ENCODE data around the gene RP2.

GRCh38 chrX:46850771-46851170 lies 13.9 kb downstream of the RP2 start:
- TF ChIP-seq MAFK (IDR thresholded peaks at IDR 0.05; ENCODE audit: partially characterized antibody) (no peak), REST (IDR thresholded peaks at IDR 0.05) (no peak), CTCF (IDR thresholded peaks at IDR 0.05) (no peak), RCOR1 (IDR thresholded peaks at IDR 0.05; ENCODE audit: low read depth, low read length) (no peak), PHF8 (IDR thresholded peaks at IDR 0.05; ENCODE audit: borderline replicate concordance, low read depth) (no peak), POLR2A (IDR thresholded peaks at IDR 0.05; ENCODE audit: low read length) (no peak), JUNB (IDR thresholded peaks at IDR 0.05) (no peak), POLR2AphosphoS2 (conservative IDR thresholded peaks at IDR 0.05; ENCODE audit: low read length) (no peak), CEBPB (IDR thresholded peaks at IDR 0.05) (no peak), JUN (IDR thresholded peaks at IDR 0.05) (no peak), E2F6 (IDR thresholded peaks at IDR 0.05; ENCODE audit: borderline replicate concordance, low read depth) (no peak)

All from A549 (cell line).